Adrenal gland (tissue), 12 donors: Measurements from ENCODE around the gene SH3BP4. TPM values are rescaled to one million over a fixed set of nuclear protein-coding genes. Genes with fewer than 3 reads are reported as not detected.

Experiments
- DNase-seq, 7 donors: peaks; one replicate each; pipeline ENCODE4 v3.0.0-alpha.2; 2019 to 2020
- H3K27ac ChIP-seq, 5 donors: fragments of 200-600 bp; sonication (generic) in 4 of 5; 1 replicate in 3 of 5; 2 replicates in 2 of 5; pipeline versions ENCODE4 v1.5.1 to v1.8.0; 2016 to 2020; ENCODE audit warnings: mild to moderate bottlenecking in 1 of 5
- H3K27me3 ChIP-seq: fragments of 200-600 bp; 2 replicates; pipeline ENCODE4 v1.8.0; 2021
- H3K36me3 ChIP-seq, 2 donors: fragments of 200-600 bp; replicated peaks in 1 of 2; 1 replicate in 1 of 2; 2 replicates in 1 of 2; pipeline versions ENCODE4 v1.5.1 to v1.8.0; 2018 to 2022
- H3K4me1 ChIP-seq, 2 donors: fragments of 200-600 bp; replicated peaks in 1 of 2; 1 replicate in 1 of 2; 2 replicates in 1 of 2; pipeline versions ENCODE4 v1.5.1 to v1.8.0; 2018 to 2021
- H3K4me3 ChIP-seq, 4 donors: fragments of 200-600 bp; sonication (generic) in 3 of 4; one replicate each; pipeline ENCODE4 v1.5.1; 2016 to 2018
- H3K9me3 ChIP-seq, 3 donors: fragments of 200-600 bp; sonication (generic) in 1 of 3; replicated peaks in 1 of 3; 1 replicate in 2 of 3; 2 replicates in 1 of 3; pipeline versions ENCODE4 v1.5.1 to v1.8.0; 2016 to 2021
- POLR2A ChIP-seq, 2 donors: fragments of 450-650 bp; IDR thresholded peaks; one replicate each; pipeline ENCODE4 v1.6.1; 2017; ENCODE audit warnings: antibody characterized with exemption in 2 of 2, mild to moderate bottlenecking in 2 of 2, moderate library complexity in 1 of 2
- WGBS, 4 donors: extraction: QIAGEN DNeasy Blood & Tissue Kit in 2 of 4; methylation state at CpG; one replicate each; pipeline versions ENCODE4 v1.1.5 to v1.1.7; 2013 to 2017; 5-methylcytosine and 5-hydroxymethylcytosine counted together
- intact Hi-C, 2 donors: fragments of 100-400 bp; cut with DNase I; formaldehyde crosslinking; loops; one replicate each; pipeline versions ENCODE4 v1.14.1 to v1.15.0; 2022 to 2023
- polyA plus RNA-seq, 3 donors: library from polyadenylated mRNA; stranded (reverse); fragments of 200-250 nt in 2 of 3; fragments of 350-450 nt in 1 of 3; fragmentation: Illumina TruSeq in 1 of 3; extraction: RNeasy Lipid Tissue Mini Kit (QIAGEN cat#74804) in 1 of 3; gene quantifications; one replicate each; pipeline ENCODE4 v1.2.3, GENCODE V29; 2013 to 2014
- total RNA-seq, 9 donors: library from RNA; depleted of rRNA in 4 of 9; stranded (reverse); fragments of >200 nt in 4 of 9; fragments of 120-200 nt in 1 of 9; fragmentation: NEBNext Ultra II Directional in 1 of 9; extraction: Animal tissue kit (Norgen Biotek cat#: 25700) in 1 of 9; gene quantifications; one replicate each; pipeline versions ENCODE4 v1.1.0 to v1.2.4, GENCODE V29; 2013 to 2023
- TF ChIP-seq, protein P1 (sequence below), 6 experiments: fragments of 450-650 bp in 4 of 6; fragments of 200-600 bp in 2 of 6; sonication (generic) in 1 of 6; IDR thresholded peaks; 1 replicate in 5 of 6; 2 replicates in 1 of 6; pipeline versions ENCODE4 v1.5.1 to v1.8.0; 2016 to 2021; ENCODE audit warnings: antibody characterized with exemption in 6 of 6, mild to moderate bottlenecking in 2 of 6, moderate library complexity in 1 of 6
- donor health status: healthy with polysubstance abuse.
- donor health status: Bipolar disorder and iron deficiency.
- donor health status: DM: yes; HTN: yes; CAD: no.
- donor health status: DM: no; HTN: no; CAD: no.
- donor health status: DM: no; HTN: no; CAD: no.
- donor health status: DM: yes; HTN: yes; CAD: no.

SH3BP4 gene
- total and polyA plus RNA-seq, 12 donors, result 5.1 to 26.9 (median 19.9) TPM

- TF ChIP-seq POLR2A (IDR thresholded peaks at IDR 0.05), result no peak
- TF ChIP-seq, protein P1, sequence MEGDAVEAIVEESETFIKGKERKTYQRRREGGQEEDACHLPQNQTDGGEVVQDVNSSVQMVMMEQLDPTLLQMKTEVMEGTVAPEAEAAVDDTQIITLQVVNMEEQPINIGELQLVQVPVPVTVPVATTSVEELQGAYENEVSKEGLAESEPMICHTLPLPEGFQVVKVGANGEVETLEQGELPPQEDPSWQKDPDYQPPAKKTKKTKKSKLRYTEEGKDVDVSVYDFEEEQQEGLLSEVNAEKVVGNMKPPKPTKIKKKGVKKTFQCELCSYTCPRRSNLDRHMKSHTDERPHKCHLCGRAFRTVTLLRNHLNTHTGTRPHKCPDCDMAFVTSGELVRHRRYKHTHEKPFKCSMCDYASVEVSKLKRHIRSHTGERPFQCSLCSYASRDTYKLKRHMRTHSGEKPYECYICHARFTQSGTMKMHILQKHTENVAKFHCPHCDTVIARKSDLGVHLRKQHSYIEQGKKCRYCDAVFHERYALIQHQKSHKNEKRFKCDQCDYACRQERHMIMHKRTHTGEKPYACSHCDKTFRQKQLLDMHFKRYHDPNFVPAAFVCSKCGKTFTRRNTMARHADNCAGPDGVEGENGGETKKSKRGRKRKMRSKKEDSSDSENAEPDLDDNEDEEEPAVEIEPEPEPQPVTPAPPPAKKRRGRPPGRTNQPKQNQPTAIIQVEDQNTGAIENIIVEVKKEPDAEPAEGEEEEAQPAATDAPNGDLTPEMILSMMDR (IDR thresholded peaks at IDR 0.05), result no peak
- Histone ChIP-seq H3K4me1 (peaks cover 0 to 11% of the 10 kb centered on the region in 2 donors), H3K9me3 (no peaks in the 10 kb centered on the region), H3K27me3 (no peaks in the 10 kb centered on the region), H3K36me3 (peaks cover 0 to 13% of the 10 kb centered on the region in 2 donors), H3K27ac (no peak overlapping the region), H3K4me3 (no peak overlapping the region)
- WGBS, 4 donors, result 86 to 94% (median 91%) methylated on average over 10 to 25 of the region's 25 CpGs
- intact Hi-C loops, result loop anchor here in 1 of 2 donors (5.0 to 10.0 kb wide), 2 partner anchors 168 to 500 kb away; no protein-coding TSS in a partner anchor
- peak in 2 of 7 donors; percentile 17 to 51 for DNase-seq
These were observed 100.9 kb downstream of the SH3BP4 start for GRCh38 chr2:235052514-235053354.

DNA sequence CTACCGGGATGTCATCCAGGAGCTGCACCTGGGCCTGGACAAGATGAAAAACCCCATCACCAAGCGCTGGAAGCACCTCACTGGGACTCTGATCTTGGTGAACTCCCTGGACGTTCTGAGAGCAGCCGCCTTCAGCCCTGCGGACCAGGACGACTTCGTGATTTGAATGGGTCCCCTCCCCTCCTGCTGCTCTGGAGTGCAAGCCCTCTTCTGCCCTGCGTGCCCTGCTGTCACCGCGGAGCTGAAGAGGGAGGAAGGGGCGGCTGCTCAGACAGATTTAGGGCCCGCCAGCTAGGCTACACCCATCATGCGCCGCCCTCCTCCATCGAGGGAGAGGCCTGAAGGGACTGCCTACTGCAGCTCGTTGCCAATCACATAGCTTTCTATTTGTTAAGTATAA, 101.8 kb downstream of the SH3BP4 start:
- intact Hi-C loops, result loop anchor here in 1 of 2 donors (5.0 to 10.0 kb wide), 2 partner anchors 169 to 501 kb away; no protein-coding TSS in a partner anchor
- Histone ChIP-seq H3K4me3 (no peak overlapping the region), H3K9me3 (no peaks in the 10 kb centered on the region), H3K27ac (no peak overlapping the region), H3K4me1 (peaks cover 0 to 11% of the 10 kb centered on the region in 2 donors), H3K36me3 (peaks cover 0 to 13% of the 10 kb centered on the region in 2 donors), H3K27me3 (no peaks in the 10 kb centered on the region)
- DNase-seq, result peak in 1 of 7 donors; percentile 16
- 84 to 91% (median 89%) methylated on average over 16 of the region's 16 CpGs for WGBS, 4 donors
- no peak for TF ChIP-seq POLR2A (IDR thresholded peaks at IDR 0.05)
- TF ChIP-seq, protein P1 (IDR thresholded peaks at IDR 0.05), result no peak

GRCh38 chr2:235054475-235054874, 102.7 kb downstream of the SH3BP4 start:
- H3K4me1 ChIP-seq, result peaks cover 0 to 11% of the 10 kb centered on the region in 2 donors
- 74 to 100% (median 85%) methylated on average over 3 to 5 of the region's 5 CpGs for WGBS, 4 donors
- DNase-seq, result no peak
- H3K9me3 ChIP-seq, result no peaks in the 10 kb centered on the region
- no peak overlapping the region for H3K27ac ChIP-seq
- H3K4me3 ChIP-seq, result no peak overlapping the region
- intact Hi-C loops, result loop anchor here in 1 of 2 donors (5.0 to 10.0 kb wide), 2 partner anchors 170 to 502 kb away; no protein-coding TSS in a partner anchor
- TF ChIP-seq, protein P1 (IDR thresholded peaks at IDR 0.05), result no peak
- TF ChIP-seq POLR2A (IDR thresholded peaks at IDR 0.05), result no peak
- no peaks in the 10 kb centered on the region for H3K27me3 ChIP-seq
- peaks cover 0 to 13% of the 10 kb centered on the region in 2 donors for H3K36me3 ChIP-seq

GRCh38 chr2:235054919-235055318, 103.1 kb downstream of the SH3BP4 start:
- intact Hi-C loops, result loop anchor here in 1 of 2 donors (5.0 to 10.0 kb wide), 2 partner anchors 170 to 503 kb away; no protein-coding TSS in a partner anchor
- TF ChIP-seq, protein P1 (IDR thresholded peaks at IDR 0.05), result no peak
- TF ChIP-seq POLR2A (IDR thresholded peaks at IDR 0.05), result no peak
- Histone ChIP-seq H3K4me1 (peaks cover 0 to 11% of the 10 kb centered on the region in 2 donors), H3K9me3 (no peaks in the 10 kb centered on the region), H3K4me3 (no peak overlapping the region), H3K27me3 (no peaks in the 10 kb centered on the region), H3K27ac (no peak overlapping the region), H3K36me3 (peaks cover 0 to 13% of the 10 kb centered on the region in 2 donors)
- no peak for DNase-seq
- WGBS, 4 donors, result 80 to 91% (median 86%) methylated on average over 7 of the region's 7 CpGs
